CMK (cell line): Measurements from ENCODE around the gene TRAPPC6A.
"Not testable (repeated sequence)": the region's sequence is repeated elsewhere in the genome, so short reads cannot be mapped to it uniquely, and the experiment has no call there.

Experiments used
- DNase-seq: peaks from one replicate; pipeline ENCODE4 v3.0.0-alpha.2; 2010; ENCODE audit warnings: low read depth

The TRAPPC6A gene

DNA sequence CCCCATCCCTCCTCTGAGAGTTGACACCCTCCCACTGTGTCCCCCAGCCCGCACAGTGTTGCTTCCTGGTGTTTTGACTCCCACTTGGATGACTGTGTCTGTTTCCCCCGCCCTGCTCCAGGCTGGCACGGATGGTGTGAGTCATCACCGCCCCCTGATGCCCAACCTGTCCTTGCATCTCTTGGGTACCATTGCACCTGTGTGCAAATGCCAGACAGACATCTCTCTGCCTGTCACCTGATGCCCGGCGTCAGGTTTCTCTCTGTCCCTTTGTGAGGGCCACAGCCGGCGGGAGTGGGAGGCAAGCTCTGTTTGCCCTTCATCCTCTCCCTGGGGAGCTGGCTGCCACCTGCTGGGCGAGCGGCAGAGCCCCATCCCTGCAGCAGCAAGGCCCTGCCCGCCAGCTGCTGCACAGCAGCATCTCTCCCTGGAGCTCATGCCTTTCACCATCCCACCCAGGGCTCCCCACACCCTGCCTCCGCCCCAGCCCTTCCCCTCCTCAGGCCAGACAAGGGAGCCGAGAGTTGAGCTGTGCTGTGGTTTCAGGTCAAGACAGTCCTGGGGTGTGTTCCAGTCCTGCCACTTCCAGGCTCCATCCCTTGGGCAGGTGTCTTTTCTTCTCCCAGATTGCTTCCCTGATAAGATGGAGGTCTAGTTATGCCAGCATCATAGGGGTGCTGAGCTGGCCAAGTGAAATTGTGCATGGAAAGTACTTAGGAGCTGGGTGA lies 47.0 kb downstream of the TRAPPC6A start:
- no peak for DNase-seq

- DNase-seq: no peak
Observed at GRCh38 chr19:45130236-45130635, 47.8 kb downstream of the TRAPPC6A start.

- DNase-seq: no peak
Observed at GRCh38 chr19:45128806-45129205, 49.2 kb downstream of the TRAPPC6A start.

GRCh38 chr19:45128146-45128545 lies 49.9 kb downstream of the TRAPPC6A start:
- no peak for DNase-seq

DNA sequence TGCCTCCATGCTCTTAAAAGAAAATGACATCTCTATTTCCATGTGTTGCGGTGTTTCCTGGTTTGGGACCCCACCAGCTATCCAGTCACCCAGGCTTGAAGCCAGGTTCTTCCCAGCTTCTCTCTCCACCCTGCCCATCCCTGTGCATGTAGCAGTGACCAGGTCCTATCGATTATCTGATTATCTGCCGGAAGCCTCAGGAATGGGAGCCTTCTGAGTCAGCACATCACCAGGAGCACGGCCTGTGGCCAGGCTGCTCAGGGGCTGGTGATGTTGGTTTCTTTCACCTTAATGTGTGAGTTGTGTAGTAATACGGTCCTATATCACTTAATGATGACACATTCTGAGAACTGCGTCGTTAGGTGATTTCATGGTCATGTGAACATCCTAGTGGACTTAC lies 51.4 kb downstream of the TRAPPC6A start:
- no peak for DNase-seq

DNA sequence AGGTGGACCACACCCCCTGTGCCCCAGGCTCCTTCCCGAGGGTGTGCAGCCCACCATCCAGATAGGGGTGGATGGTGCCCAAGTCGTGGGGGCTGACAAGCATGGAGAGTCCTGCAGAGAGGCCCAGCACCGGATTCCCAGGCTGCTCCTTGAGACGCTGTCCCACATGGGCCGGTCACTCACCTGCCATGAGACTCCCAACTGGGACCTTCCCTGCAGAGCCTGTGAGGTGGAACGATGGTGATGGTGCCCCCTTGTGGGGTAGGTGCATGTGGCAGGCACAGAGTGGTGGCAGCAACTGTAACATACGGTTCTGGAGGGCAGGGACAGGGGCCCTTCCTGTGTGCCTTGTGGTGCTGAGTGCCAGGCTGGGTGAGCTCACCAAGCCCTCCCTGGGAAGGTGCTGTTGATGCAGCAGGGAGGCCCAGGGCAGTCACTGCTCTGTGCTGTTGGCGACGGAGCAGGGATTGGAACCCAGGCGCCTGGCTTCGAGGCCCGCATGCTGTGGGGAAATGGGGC lies 52.0 kb downstream of the TRAPPC6A start:
- DNase-seq: peak; percentile 44

- no peak for DNase-seq
Observed at GRCh38 chr19:45125360-45125759, 52.7 kb downstream of the TRAPPC6A start.

DNA sequence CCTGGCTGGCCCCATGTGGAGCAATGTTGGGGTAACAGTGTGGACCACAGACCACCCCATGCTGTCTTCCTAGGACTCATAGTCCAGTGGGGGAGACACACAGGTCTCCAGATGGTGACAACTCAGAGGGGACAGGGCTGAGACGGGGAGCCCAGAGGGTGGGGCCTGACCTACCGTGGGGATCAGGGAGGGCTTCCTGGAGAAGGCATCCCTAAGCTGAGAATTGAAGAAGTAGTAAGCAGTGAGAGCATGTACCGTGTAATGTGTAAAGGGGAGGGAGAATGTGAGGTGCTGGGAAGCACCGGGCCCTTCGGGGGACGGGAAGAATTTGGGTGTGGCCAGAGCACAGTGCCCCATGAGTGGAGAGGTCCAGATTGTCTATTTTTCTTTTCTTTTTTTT lies 54.0 kb downstream of the TRAPPC6A start:
- DNase-seq: no peak

- DNase-seq: no peak
Observed at GRCh38 chr19:45123440-45123850, 54.6 kb downstream of the TRAPPC6A start.

- DNase-seq: no peak
Observed at GRCh38 chr19:45122832-45123231, 55.2 kb downstream of the TRAPPC6A start.

DNA sequence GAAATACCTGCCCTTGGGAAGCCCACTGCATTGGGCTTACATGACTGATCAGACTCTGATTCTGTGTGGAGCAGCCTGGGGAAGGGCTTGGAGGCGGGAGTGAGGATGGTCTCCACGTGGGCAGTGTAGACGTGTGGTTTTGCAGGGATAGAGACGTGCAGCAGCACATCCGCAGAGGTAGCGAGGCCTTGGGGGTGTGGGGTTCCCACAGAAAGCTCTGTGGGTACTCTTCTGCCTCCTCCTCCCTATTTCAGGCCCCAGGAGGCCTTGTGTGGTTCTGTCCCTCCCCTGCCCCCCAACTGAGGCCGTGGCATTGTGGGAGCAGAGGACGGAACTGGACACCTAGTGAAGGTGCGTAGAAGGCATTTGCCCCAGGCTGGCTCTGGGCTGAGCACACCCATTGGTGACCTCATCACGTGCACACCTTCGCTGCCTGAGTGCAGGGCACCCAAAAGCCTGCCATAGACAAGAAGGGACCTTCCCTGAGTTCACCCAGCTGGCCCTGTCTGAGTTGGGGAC lies 56.2 kb downstream of the TRAPPC6A start:
- no peak for DNase-seq

GRCh38 chr19:45119582-45119981 lies 58.5 kb downstream of the TRAPPC6A start:
- DNase-seq: no peak

DNA sequence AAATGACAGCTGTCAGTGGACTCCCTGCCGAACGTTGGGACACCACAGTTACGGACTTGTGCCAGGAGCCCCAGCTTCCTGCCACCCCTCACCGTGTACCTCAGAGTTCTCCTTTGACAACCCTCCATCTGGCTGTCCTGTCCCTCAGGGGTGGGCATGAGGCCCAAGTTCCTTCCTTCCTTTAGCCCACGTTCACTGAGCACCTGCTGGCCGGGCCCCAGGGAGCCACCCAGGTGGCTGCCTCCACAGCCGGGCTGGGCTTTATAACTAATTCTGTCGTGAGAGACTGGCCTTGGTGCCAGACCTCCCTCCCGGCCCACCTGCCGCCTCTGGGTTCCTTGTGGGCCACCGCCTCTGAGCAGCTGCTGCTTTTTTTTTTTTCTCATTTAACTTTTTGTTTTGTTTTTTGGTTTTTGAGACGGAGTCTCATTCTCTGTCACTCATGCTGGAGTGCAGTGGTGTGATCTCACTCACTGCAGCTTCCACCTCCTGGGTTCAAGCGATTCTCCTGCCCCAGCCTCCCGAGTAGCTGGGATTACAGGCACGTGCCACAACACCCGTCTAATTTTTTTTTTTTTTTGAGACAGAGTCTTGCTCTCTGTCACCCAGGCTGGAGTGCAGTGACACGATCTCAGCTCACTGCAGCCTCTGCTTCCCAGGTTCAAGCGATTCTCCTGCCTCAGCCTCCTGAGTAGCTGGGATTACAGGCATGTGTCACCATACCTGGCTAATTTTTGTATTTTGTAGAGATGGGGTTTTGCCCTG lies 59.3 kb downstream of the TRAPPC6A start:
- DNase-seq: not testable (repeated sequence)

GRCh38 chr19:45118106-45118505 lies 59.9 kb downstream of the TRAPPC6A start:
- DNase-seq: no peak

DNA sequence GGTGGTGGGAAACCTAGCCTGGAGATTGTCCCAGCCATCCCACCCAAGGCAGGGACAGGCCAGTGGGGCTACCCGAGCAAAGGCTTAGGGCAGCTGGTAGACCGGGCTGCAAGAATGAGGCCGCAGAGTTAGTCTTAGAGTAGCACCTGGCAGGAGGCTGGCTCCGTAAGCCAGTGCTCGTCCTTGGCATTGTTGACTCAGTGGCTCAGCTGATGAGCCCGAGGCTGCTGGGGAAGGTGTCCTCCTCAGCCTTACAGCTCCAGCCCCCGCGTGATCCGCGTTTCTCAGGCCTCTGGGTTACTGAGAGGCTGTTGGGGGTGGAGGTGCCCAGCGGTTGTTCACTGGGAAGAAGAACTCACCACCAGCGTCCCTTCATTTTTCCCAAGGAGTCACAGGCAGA lies 60.4 kb downstream of the TRAPPC6A start:
- no peak for DNase-seq

DNA sequence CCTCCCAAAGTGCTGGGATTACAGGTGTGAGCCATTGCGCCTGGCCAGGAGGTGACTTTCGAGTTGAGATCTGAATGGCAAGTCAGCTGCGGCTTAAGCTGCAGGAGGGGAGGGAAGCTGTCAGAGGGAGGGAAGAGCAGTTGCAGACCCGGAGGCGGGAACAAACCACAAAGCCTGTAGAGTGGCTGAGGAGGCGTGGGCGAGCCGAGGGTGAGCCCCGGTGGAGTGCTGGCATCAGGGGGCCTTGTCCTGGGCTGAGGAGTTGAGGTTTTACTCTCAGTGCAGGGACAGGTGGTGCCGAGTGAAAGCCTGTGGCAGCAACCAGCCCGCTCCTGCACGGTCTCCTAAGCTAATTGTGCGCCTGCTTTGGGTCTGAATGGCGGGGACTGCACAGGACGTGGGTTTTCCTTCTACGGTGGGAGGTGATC lies 60.9 kb downstream of the TRAPPC6A start:
- DNase-seq: no peak

GRCh38 chr19:45115809-45116615 lies 62.0 kb downstream of the TRAPPC6A start:
- DNase-seq: no peak

- no peak for DNase-seq
Observed at GRCh38 chr19:45114116-45114515, 63.9 kb downstream of the TRAPPC6A start.

DNA sequence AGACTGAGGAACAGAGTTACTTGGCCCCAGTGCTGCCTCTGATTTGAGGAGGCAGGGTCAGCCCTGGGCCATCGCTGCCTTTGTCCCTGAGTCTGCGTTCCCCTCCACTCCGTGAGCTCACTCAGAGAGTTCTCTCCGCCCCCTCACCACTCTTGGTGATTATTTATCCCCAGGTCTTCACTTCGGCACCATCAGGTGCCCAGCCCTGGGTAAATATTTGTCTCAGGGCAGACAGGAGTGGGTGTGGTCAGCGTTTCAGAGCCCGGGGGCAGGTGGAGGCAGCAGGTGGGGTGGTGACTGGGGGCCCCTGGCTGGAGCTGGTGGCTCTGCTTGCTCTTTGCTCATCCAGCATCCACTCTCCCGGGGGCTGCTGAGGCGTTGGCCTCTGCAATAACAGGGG lies 64.4 kb downstream of the TRAPPC6A start:
- DNase-seq: no peak
